PFSK-1 (cell line): Measurements from ENCODE around the gene MRPS18C.

Experiments
- POLR2AphosphoS5 ChIP-seq: IDR thresholded peaks from 2 replicates; pipeline ENCODE4 v1.6.1; 2012; ENCODE audit warnings: low read depth, mild to moderate bottlenecking, control low read depth, low read length, moderate library complexity
- SIN3A ChIP-seq: IDR thresholded peaks from 2 replicates; pipeline ENCODE4 v1.6.1; 2012; ENCODE audit warnings: mild to moderate bottlenecking, low read length, moderate library complexity, borderline replicate concordance; ENCODE audit not compliant: insufficient read depth

GRCh38 chr4:83473423-83473822 lies 17.6 kb downstream of the MRPS18C start:
- no peak for TF ChIP-seq POLR2AphosphoS5
- TF ChIP-seq SIN3A: no peak
